K562 (cell line): Measurements from ENCODE around the gene PLCB4.

Experiments used
- CHD4 ChIP-seq: fragments of 200-600 bp; sonication (generic); IDR thresholded peaks from 3 replicates; pipeline ENCODE4 v1.6.1; 2012; ENCODE audit warnings: low read depth, mild to moderate bottlenecking, mixed read lengths, low read length, inconsistent platforms; ENCODE audit not compliant: insufficient read depth, insufficient replicate concordance, poor library complexity, severe bottlenecking
- CTCF ChIP-seq, 3 experiments: IDR thresholded peaks in 2 of 3; conservative IDR thresholded peaks in 1 of 3; 2 replicates each; pipeline ENCODE4 v1.5.1; 2011 to 2012; ENCODE audit warnings: low read length in 3 of 3, mild to moderate bottlenecking in 3 of 3, control low read depth in 2 of 3, improper control_type of control experiment in 1 of 3, inconsistent platforms in 1 of 3, low read depth in 1 of 3, mixed read lengths in 1 of 3, moderate library complexity in 1 of 3; ENCODE audit not compliant: insufficient read depth in 2 of 3
- MAFF ChIP-seq: IDR thresholded peaks from 2 replicates; pipeline ENCODE4 v1.6.1; 2012; ENCODE audit warnings: low read length, improper control_type of control experiment
- RNF219 ChIP-seq: fragments of 250-450 bp; sonication (Bioruptor Pico); IDR thresholded peaks from 2 replicates; pipeline ENCODE4 v1.5.0; 2022; ENCODE audit warnings: mild to moderate bottlenecking
- SMAD1 ChIP-seq: fragments of 150-350 bp; IDR thresholded peaks from 2 replicates; pipeline ENCODE4 v1.6.1; 2014; ENCODE audit warnings: low read length, low read depth; ENCODE audit not compliant: partially characterized antibody

- no peak for TF ChIP-seq CHD4
- TF ChIP-seq SMAD1: no peak
- no peak for TF ChIP-seq CTCF (IDR thresholded peaks at IDR 0.05 in 2 of 3, conservative IDR thresholded peaks at IDR 0.05 in 1 of 3; ENCODE audit: insufficient read depth in 2 of 3, low read depth in 1 of 3, low read length in 3 of 3)
- TF ChIP-seq MAFF: no peak
- no peak for TF ChIP-seq RNF219 (CRISPR knock-in tag)
Observed at GRCh38 chr20:9415426-9415825, 346.5 kb downstream of the PLCB4 start.
